Measurements from ENCODE around the gene PPP1R9B.

Gene PPP1R9B

GRCh38 chr17:50181144-50181543 lies 30.7 kb upstream of the PPP1R9B start:
- Mint-ChIP-seq H3K9me3 (no peaks in the 10 kb centered on the region), H3K27ac (no peak overlapping the region), H3K4me3 (no peak overlapping the region), H3K4me1 (peaks cover 83% of the 10 kb centered on the region), H3K27me3 (ENCODE audit: low read depth, poor library complexity) (peaks cover 15% of the 10 kb centered on the region), H3K36me3 (ENCODE audit: low read depth) (peaks cover 16% of the 10 kb centered on the region)
- no peak for TF ChIP-seq CTCF (IDR thresholded peaks at IDR 0.05)
- DNase-seq = no peak

- H3K4me1 Mint-ChIP-seq = peaks cover 86% of the 10 kb centered on the region
- DNase-seq = no peak
Observed at GRCh38 chr17:50180620-50181019, 30.1 kb upstream of the PPP1R9B start.

GRCh38 chr17:50180111-50180510 lies 29.6 kb upstream of the PPP1R9B start:
- Mint-ChIP-seq H3K9me3 (no peaks in the 10 kb centered on the region), H3K4me3 (no peak overlapping the region), H3K27me3 (ENCODE audit: low read depth, poor library complexity) (peaks cover 15% of the 10 kb centered on the region), H3K4me1 (peaks cover 82% of the 10 kb centered on the region), H3K36me3 (ENCODE audit: low read depth) (peaks cover 5% of the 10 kb centered on the region), H3K27ac (no peak overlapping the region)
- no peak for TF ChIP-seq CTCF (IDR thresholded peaks at IDR 0.05)
- DNase-seq = no peak

More at GRCh38 chr17:50180620-50181019, 30.1 kb upstream of the PPP1R9B start:
- Mint-ChIP-seq H3K9me3 (no peaks in the 10 kb centered on the region), H3K4me3 (no peak overlapping the region), H3K27ac (no peak overlapping the region), H3K36me3 (ENCODE audit: low read depth) (peaks cover 10% of the 10 kb centered on the region), H3K27me3 (ENCODE audit: low read depth, poor library complexity) (peaks cover 15% of the 10 kb centered on the region)
- TF ChIP-seq CTCF (IDR thresholded peaks at IDR 0.05) = no peak

GRCh38 chr17:50177983-50178834 lies 27.7 kb upstream of the PPP1R9B start:
- Mint-ChIP-seq H3K27ac (peak overlapping the region; percentile 90), H3K4me1 (peaks cover 70% of the 10 kb centered on the region), H3K9me3 (no peaks in the 10 kb centered on the region), H3K4me3 (peak overlapping the region; percentile 75), H3K36me3 (ENCODE audit: low read depth) (no peaks in the 10 kb centered on the region), H3K27me3 (ENCODE audit: low read depth, poor library complexity) (peaks cover 15% of the 10 kb centered on the region)
- DNase-seq = peak; percentile 65
- peak; percentile 46 for TF ChIP-seq CTCF (IDR thresholded peaks at IDR 0.05)

- TF ChIP-seq CTCF (IDR thresholded peaks at IDR 0.05) = no peak
- no peak for DNase-seq
- no peak overlapping the region for H3K27ac Mint-ChIP-seq
- no peak overlapping the region for H3K4me3 Mint-ChIP-seq
- peaks cover 15% of the 10 kb centered on the region for H3K27me3 Mint-ChIP-seq (ENCODE audit: low read depth, poor library complexity)
- H3K4me1 Mint-ChIP-seq = peaks cover 70% of the 10 kb centered on the region
- no peaks in the 10 kb centered on the region for H3K36me3 Mint-ChIP-seq (ENCODE audit: low read depth)
- no peaks in the 10 kb centered on the region for H3K9me3 Mint-ChIP-seq
Observed at GRCh38 chr17:50177476-50177875, 27.0 kb upstream of the PPP1R9B start.

All from nephron progenitor cell (in vitro differentiated cells).